HG02642 (cell line): ENCODE measurements around the gene COL12A1.

ENCODE experiments used
- ATAC-seq: cut with Tn5 transposase; IDR thresholded peaks from one replicate; pipeline ENCODE4 v1.9.1; 2021; ENCODE audit warnings: mild to moderate bottlenecking; ENCODE audit not compliant: unreplicated experiment, poor library complexity

COL12A1 gene

DNA sequence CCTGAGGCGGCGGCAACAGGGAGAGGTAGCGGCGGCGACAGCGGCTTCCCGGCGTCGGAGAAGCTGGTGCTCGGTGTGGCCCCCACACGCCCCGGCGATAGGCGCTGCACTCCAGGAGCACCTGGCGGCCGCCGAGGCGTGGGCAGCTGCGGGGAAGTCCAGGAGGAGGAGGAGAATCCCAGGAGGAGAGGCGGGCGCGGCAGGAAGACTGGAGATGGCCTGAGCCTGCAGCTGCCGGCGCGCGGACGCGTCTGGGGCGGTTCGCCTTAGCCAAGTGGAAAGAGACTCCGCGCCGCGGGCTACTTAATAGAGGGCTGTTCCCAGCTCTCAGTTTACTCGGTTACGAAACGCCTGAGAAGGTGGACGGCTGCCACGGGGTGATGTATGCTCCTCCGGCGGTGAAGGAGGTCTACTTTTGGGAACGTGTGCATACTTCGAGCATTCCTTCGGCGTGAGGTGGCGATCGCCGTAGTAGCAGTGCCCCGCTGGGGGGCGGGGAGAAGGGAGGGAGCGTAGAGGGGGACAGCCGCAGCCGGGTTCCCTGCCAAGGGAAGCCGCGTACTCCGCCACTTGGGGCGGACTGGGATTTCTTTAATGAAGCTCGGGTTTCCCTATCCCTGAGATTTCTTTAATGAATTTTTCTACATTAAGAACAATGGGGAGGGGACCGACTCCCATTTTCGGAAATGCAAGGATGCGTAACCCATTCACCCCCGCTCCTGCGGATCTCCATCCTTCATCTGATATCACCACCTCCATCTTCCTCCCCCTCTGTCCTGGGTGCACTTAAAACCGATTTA is at the start of gene COL12A1:
TSS of gene COL12A1 (minus strand) at position 278 of the 800 bp plus-strand sequence. CDS start 3,261 bp downstream, outside the sequence.
- ATAC-seq: no peak

DNA sequence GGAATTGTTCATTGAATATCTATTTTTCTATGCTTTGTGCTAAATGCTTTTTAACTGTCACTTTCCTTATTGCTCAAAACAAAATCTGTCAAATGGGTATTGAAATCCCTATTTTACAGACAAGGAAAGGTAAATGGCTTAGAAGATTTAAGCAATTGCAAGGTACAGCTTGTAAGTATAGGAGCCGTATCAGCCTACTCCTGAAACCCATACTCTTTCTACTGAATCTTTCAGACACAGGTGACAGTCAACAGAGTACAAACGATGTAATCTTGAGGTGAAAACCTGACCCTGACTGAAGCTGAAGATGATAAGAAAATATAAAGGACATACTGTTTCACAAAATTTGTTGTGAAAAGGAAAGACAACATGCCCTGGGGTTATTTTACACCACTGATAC is 44.7 kb upstream of the COL12A1 start:
- no peak for ATAC-seq

DNA sequence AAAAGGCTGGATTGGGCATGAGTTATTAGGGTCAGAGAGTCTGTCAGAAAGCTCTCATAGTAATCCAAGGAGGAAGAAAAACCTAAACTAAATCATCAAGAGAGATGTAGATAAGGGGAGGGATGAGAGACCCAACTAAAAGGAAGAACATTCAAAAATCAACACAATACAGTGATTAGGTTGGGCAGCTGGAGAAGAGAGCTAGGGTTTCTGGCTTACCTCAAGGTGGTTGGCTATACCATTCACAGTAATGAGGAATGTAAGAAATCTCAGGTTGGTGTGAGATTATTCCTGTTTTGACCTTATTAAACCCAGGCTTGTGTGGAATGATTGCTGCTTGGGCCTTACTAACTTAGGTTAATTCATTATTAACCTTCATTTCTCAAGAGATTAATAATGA is 44.0 kb upstream of the COL12A1 start:
- ATAC-seq: no peak

DNA sequence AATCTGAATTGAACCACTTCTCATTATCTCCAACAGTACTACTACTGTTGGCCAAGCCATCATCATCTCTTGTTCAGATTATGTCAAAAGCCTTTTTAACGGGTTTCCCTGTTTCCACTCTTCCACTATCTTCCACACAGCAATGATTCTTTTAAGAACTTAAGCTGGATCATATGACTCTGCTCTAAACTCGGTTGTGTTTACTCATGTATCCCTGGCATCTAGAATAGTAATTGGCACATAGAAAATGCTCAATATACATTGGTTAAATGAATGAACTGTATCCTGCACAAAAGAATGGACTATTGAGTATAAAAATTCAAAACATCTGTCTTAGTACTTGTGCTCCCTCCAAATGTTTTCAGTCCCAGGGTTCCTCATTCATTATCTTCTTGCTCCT is 40.5 kb upstream of the COL12A1 start:
- ATAC-seq: no peak

DNA sequence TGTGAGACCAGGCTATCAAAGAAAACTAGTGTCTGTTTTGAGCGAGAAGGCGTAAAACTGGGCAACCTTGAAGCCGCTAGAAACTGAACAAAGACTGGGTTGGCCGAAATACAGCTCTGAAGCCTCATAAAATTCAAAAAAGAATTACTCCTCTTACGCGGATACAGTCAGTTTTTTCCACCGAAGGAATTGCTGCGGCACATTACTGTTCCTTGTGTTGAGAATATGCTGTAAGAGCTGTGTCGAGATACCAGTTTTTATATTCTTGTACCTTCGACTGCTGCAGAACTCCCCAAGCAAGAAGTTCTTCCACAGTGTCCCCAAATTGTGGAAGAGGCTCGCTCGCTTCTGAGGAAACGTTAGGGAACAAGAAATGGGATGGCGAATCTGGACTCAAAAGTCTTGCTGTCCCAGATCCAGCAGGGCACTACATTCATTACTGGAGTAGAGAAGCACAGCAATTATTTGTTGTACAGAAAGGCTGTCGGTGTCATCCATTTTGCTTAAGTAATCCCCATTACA is 38.3 kb upstream of the COL12A1 start:
- ATAC-seq: peak; percentile 11

- ATAC-seq: peak; percentile 96
Measured at GRCh38 chr6:75243333-75244062, 37.6 kb upstream of the COL12A1 start, which contains the start of gene COX7A2. COX7A2 (minus strand) TSS chr6:75243801; CDS start chr6:75243734, 67 bp downstream.

GRCh38 chr6:75236630-75237029 is 30.8 kb upstream of the COL12A1 start:
- no peak for ATAC-seq

DNA sequence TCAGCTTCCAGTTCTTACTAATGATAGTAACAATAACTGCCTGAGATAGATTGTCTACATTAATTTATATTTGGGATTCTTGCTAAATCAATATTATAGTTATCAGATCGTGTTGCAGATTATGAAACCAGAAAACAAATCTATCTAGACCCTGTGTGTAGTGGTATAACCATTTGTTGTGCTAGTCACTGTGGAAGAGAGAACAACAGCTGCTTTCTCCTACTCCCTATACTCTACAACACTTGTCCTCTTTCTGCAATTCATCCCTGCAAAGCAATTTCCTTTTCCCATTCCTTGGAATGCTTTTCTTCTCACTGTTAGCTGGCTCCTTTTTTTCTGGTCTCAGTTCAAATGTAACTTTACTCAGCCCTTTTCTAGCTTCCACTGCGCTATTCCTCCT is 29.4 kb upstream of the COL12A1 start:
- no peak for ATAC-seq

DNA sequence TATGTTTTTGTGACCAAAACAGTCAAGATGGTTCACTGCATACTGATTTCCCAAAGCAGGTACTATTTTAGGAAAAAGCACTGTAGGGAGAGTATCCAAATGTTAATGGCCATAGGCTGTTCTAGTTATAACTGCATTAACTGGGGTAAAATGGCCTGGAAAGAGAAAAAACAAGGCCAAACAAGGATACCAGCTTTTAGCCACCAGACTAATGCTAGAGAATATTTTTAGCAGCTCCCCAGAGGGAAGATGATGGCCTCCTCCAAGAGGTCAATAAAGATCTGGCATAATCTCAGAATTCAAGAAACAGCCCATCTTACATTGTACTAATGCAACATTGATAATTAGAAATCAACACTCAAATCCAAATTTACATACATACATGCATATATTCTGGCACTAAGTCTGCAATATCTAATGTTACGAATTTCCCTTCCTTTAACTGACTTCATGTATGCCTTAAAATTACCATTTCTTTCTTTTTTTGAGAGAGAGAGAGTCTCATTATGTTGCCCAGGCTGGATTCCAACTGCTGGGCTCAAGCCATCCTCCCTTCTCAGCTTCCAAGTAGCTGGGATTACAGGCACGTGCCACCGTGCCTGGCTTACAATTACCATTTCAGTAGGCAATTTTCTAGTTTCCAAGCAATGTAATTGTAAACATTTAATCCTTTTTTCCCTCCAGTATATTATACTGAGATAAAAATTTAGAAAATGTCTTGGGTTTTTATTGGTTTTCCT is 28.4 kb upstream of the COL12A1 start:
- ATAC-seq: no peak

DNA sequence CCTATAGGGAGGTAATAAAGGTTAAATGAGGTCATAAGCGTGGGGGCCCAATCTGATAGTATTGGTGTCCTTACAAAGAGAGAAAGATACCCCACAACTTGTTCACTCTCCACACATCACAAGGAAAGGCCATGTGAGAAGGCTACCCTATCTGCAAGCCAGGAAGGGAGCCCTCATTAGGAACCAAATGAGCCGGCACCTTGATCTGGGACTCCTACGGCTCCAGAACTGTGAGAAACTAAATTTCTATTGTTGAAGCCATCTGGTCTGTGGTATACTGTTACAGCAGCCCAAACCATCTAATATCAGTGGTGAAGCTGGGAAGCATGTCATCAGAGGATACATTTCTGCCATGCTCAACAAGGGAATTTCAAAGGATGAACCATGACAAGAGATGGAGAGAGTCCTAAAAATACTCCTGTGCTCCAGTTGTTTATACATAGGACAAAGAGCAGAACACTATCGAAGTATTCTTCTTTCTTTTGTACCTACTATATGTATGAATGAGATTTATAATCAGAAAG is 27.3 kb upstream of the COL12A1 start:
- no peak for ATAC-seq

DNA sequence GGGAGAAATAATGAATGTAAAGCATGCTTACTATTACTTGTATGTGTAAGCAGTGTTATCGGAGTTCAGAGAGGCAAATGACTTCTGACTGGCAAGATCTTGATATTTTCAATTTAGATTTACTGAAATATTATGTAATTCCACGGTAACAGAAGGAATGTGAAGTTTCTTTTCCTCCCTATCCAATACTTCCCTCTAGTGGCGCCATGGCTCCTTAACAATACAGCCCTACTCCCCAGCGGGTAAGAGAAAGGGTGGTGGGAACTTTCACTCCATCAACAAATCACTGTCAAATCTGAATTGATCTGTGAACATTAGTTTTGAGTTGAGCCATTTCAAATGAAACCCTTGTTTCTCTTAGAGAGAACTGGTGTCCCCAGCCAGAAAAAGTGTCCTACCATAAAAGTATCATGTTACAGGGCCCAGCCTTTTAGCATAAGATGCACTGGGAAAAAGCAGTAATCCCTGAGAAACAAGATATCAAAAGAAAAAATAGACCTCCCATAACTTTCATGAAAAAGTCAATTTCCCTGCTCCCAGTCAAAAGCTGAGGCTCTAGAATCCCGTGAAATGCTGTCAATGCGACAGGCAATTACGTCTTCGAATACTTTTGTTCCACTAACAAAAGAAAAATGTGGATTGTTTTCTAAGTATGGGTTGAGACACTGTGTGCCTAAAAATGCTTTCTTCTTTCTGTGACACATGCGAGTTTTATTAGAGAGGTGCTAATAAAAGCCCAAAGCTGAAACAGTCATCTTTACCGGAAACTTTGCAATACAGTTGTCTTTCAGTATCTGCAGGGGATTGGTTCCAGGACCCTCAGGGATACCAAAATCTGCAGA is 24.9 kb upstream of the COL12A1 start:
- ATAC-seq: no peak

DNA sequence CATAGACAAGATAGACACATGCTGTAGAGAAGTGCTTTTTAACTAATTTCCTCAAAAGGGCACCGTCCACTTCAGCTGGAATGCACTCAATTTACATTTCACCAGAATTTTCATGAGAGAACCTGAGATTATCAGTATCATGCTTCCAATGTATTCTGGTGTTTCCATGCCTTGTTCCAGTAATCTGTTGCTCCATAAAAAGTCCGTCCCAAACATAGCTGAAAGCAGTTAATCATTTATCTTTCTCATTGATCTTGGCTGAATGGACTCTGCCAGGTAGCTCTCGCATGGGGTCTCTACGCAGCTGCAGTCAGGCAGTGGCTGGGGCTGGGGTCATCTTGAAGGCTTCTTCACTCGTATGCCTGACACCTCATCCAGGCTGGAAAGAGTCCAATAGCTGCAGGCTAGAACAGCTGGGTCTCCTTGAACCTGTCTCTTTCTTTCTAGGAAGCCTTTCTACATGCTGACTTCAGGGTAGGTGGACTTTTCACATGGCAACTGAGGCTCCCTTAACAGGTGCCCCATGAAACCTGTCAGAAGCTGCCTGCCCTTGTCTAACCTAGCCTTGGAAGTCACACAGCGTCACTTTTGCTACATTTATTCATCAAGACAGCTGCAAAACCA is 18.6 kb upstream of the COL12A1 start:
- no peak for ATAC-seq

- ATAC-seq: no peak
Measured at GRCh38 chr6:75223428-75223827, 17.6 kb upstream of the COL12A1 start.

GRCh38 chr6:75222261-75222660 is 16.4 kb upstream of the COL12A1 start:
- no peak for ATAC-seq

GRCh38 chr6:75221116-75221515 is 15.3 kb upstream of the COL12A1 start:
- no peak for ATAC-seq

DNA sequence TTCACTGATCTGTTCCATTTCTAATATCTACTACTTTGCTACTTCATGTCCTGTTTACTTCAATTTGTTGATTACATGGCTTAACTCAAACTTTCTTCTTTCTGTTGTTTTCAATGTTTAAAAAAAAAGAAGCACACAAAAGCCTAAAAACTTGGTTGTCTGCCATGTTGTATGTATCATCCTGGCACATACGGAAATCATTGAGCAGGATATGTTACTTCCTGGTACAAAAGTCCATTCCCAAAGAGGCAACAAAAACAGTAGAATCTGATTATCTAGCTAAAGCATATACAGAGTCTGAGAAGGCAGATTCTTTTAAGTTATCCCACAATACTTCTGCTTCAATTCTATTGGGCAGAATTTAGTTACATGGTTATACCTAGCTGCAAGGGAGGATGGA is 14.5 kb upstream of the COL12A1 start:
- no peak for ATAC-seq

GRCh38 chr6:75219263-75219662 is 13.4 kb upstream of the COL12A1 start:
- no peak for ATAC-seq

GRCh38 chr6:75217193-75217592 is 11.3 kb upstream of the COL12A1 start:
- no peak for ATAC-seq

DNA sequence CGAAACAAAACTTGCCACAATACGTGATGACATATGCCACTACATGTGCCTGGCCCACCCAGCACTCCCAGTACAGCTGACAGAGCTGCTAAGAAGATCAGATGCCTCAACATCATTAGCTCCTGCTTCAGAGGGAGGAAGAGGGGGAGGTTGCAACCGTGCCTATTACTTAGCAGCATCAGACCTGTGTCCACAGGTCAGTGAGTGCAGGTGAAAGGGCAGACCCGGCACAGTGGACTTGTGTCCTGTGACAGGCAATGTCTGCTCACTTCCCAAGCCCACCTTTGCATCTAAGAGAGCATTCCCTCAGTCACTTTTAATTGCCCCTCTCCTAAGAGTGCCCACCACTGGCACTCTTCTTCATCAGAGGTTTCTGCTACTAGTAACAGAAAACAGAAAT is 9.4 kb upstream of the COL12A1 start:
- ATAC-seq: no peak
